Activated T-cell treated with anti-CD3 and anti-CD28 coated beads, Interleukin-2, amount 50 U/mL, for 72 hours (primary cell): ENCODE results near the gene CCDC8. TPM values are rescaled to one million over a fixed set of nuclear protein-coding genes. Genes with fewer than 3 reads are reported as not detected.
"Not testable (repeated sequence)": the region's sequence is repeated elsewhere in the genome, so short reads cannot be mapped to it uniquely, and the experiment has no call there.

Source experiments
- ATAC-seq, 2 donors: fragments of 150-1000 bp; cut with Tn5 transposase; replicated peaks in 1 of 2; 2 replicates each; pipeline ENCODE4 v1.10.0; 2021; ENCODE audit warnings: moderate library complexity in 2 of 2, mild to moderate bottlenecking in 1 of 2
- DNase-seq, 2 donors: peaks; one replicate each; pipeline ENCODE4 v3.0.0; 2021 to 2022; ENCODE audit warnings: mixed read lengths in 1 of 2
- H3K27ac Mint-ChIP-seq: one replicate; pipeline ENCODE4 v1.8.0; 2022; ENCODE audit warnings: mild to moderate bottlenecking, moderate library complexity, mixed read lengths
- H3K27me3 Mint-ChIP-seq: one replicate; pipeline ENCODE4 v1.8.0; 2022; ENCODE audit warnings: low read depth, mixed read lengths
- H3K36me3 Mint-ChIP-seq, 2 donors: one replicate each; pipeline ENCODE4 v1.8.0; 2022; ENCODE audit warnings: mixed read lengths in 2 of 2, mild to moderate bottlenecking in 1 of 2; ENCODE audit not compliant: insufficient read depth in 2 of 2
- H3K4me1 Mint-ChIP-seq: one replicate; pipeline ENCODE4 v1.8.0; 2022; ENCODE audit warnings: low read depth, mixed read lengths
- H3K4me3 Mint-ChIP-seq, 2 donors: one replicate each; pipeline ENCODE4 v1.8.0; 2022; ENCODE audit warnings: mild to moderate bottlenecking in 2 of 2, mixed read lengths in 2 of 2, moderate library complexity in 2 of 2
- H3K9me3 Mint-ChIP-seq, 2 donors: one replicate each; pipeline ENCODE4 v1.8.0; 2022; ENCODE audit warnings: mixed read lengths in 2 of 2
- total RNA-seq, 2 donors: library from RNA; stranded (reverse); gene quantifications; one replicate each; pipeline ENCODE4 v1.2.3, GENCODE V29; 2022

Gene CCDC8
- total RNA-seq, 2 donors from 2014 or later = not detected

GRCh38 chr19:46426035-46426505 lies 12.7 kb upstream of the CCDC8 start:
- Mint-ChIP-seq H3K4me3 (peak overlapping the region; percentile 65 to 78), H3K36me3 (peaks cover 0 to 2% of the 10 kb centered on the region in 2 donors), H3K27ac (no peak overlapping the region), H3K9me3 (no peaks in the 10 kb centered on the region), H3K4me1 (peaks cover 34% of the 10 kb centered on the region), H3K27me3 (peaks cover 82% of the 10 kb centered on the region)
- ATAC-seq (no peak), DNase-seq (no peak)

- ATAC-seq (no peak), DNase-seq (no peak)
- H3K36me3 Mint-ChIP-seq = peaks cover 0 to 2% of the 10 kb centered on the region in 2 donors
- peaks cover 25% of the 10 kb centered on the region for H3K4me1 Mint-ChIP-seq
- H3K9me3 Mint-ChIP-seq = no peaks in the 10 kb centered on the region
- H3K27ac Mint-ChIP-seq = no peak overlapping the region
- no peak overlapping the region for H3K4me3 Mint-ChIP-seq
- peaks cover 67% of the 10 kb centered on the region for H3K27me3 Mint-ChIP-seq
Measured at GRCh38 chr19:46423188-46423587, 9.8 kb upstream of the CCDC8 start.

- Mint-ChIP-seq H3K27me3 (peaks cover 59% of the 10 kb centered on the region), H3K27ac (no peak overlapping the region), H3K4me1 (peaks cover 16% of the 10 kb centered on the region), H3K9me3 (no peaks in the 10 kb centered on the region), H3K36me3 (peaks cover 0 to 2% of the 10 kb centered on the region in 2 donors), H3K4me3 (no peak overlapping the region)
- ATAC-seq = no peak
- DNase-seq = no peak
Measured at GRCh38 chr19:46422344-46422743, 9.0 kb upstream of the CCDC8 start.

- no peaks in the 10 kb centered on the region for H3K9me3 Mint-ChIP-seq
- H3K4me3 Mint-ChIP-seq = no peak overlapping the region
- peaks cover 57% of the 10 kb centered on the region for H3K27me3 Mint-ChIP-seq
- ATAC-seq = no peak
- no peaks in the 10 kb centered on the region for H3K36me3 Mint-ChIP-seq
- no peak for DNase-seq
- no peak overlapping the region for H3K27ac Mint-ChIP-seq
- peaks cover 15% of the 10 kb centered on the region for H3K4me1 Mint-ChIP-seq
Measured at GRCh38 chr19:46420056-46420455, 6.7 kb upstream of the CCDC8 start.

- Mint-ChIP-seq H3K27me3 (peaks cover 69% of the 10 kb centered on the region), H3K4me1 (peaks cover 23% of the 10 kb centered on the region), H3K4me3 (peak overlapping the region; percentile 18 to 52)
- DNase-seq = peak in 1 of 2 donors; percentile 18
- H3K27ac Mint-ChIP-seq, H3K9me3 Mint-ChIP-seq, H3K36me3 Mint-ChIP-seq, ATAC-seq: not testable (repeated sequence)
Measured at GRCh38 chr19:46415804-46416709, 2.7 kb upstream of the CCDC8 start.

GRCh38 chr19:46414899-46415298 lies 1.5 kb upstream of the CCDC8 start:
- H3K27ac Mint-ChIP-seq, H3K9me3 Mint-ChIP-seq, H3K36me3 Mint-ChIP-seq, H3K4me3 Mint-ChIP-seq, DNase-seq, ATAC-seq: not testable (repeated sequence)
- peaks cover 77% of the 10 kb centered on the region for H3K27me3 Mint-ChIP-seq
- peaks cover 23% of the 10 kb centered on the region for H3K4me1 Mint-ChIP-seq

GRCh38 chr19:46412650-46413261 lies 608 bp downstream of the CCDC8 start:
- Mint-ChIP-seq H3K27ac (no peak overlapping the region), H3K27me3 (peaks cover 78% of the 10 kb centered on the region)

GRCh38 chr19:46411925-46412649 lies 1.3 kb downstream of the CCDC8 start:
- Mint-ChIP-seq H3K36me3 (no peaks in the 10 kb centered on the region), H3K27me3 (peaks cover 84% of the 10 kb centered on the region), H3K4me3 (no peak overlapping the region), H3K27ac (no peak overlapping the region), H3K9me3 (no peaks in the 10 kb centered on the region), H3K4me1 (peaks cover 31% of the 10 kb centered on the region)
- no peak for DNase-seq
- ATAC-seq = no peak

More at GRCh38 chr19:46412650-46413261, 608 bp downstream of the CCDC8 start:
- DNase-seq = no peak
- Mint-ChIP-seq H3K4me3 (no peak overlapping the region), H3K9me3 (no peaks in the 10 kb centered on the region), H3K36me3 (no peaks in the 10 kb centered on the region), H3K4me1 (peaks cover 31% of the 10 kb centered on the region)
- no peak for ATAC-seq

- Mint-ChIP-seq H3K4me1 (peaks cover 26% of the 10 kb centered on the region), H3K27me3 (peaks cover 85% of the 10 kb centered on the region), H3K27ac (no peak overlapping the region), H3K9me3 (no peaks in the 10 kb centered on the region), H3K36me3 (no peaks in the 10 kb centered on the region), H3K4me3 (no peak overlapping the region)
- ATAC-seq (no peak), DNase-seq (no peak)
Measured at GRCh38 chr19:46411088-46411924, 2.1 kb downstream of the CCDC8 start.

GRCh38 chr19:46410205-46411087 lies 2.9 kb downstream of the CCDC8 start:
- H3K27me3 Mint-ChIP-seq = peaks cover 78% of the 10 kb centered on the region
- no peaks in the 10 kb centered on the region for H3K36me3 Mint-ChIP-seq
- no peaks in the 10 kb centered on the region for H3K9me3 Mint-ChIP-seq
- ATAC-seq (no peak), DNase-seq (no peak)
- no peak overlapping the region for H3K4me3 Mint-ChIP-seq
- peaks cover 17% of the 10 kb centered on the region for H3K4me1 Mint-ChIP-seq
- H3K27ac Mint-ChIP-seq = no peak overlapping the region

- peaks cover 23% of the 10 kb centered on the region for H3K4me1 Mint-ChIP-seq
- H3K4me3 Mint-ChIP-seq = no peak overlapping the region
- H3K27ac Mint-ChIP-seq = no peak overlapping the region
- ATAC-seq (no peak), DNase-seq (no peak)
- H3K36me3 Mint-ChIP-seq = no peaks in the 10 kb centered on the region
- no peaks in the 10 kb centered on the region for H3K9me3 Mint-ChIP-seq
- peaks cover 73% of the 10 kb centered on the region for H3K27me3 Mint-ChIP-seq
Measured at GRCh38 chr19:46409191-46409590, 4.2 kb downstream of the CCDC8 start.

- no peak for DNase-seq
- Mint-ChIP-seq H3K9me3 (no peaks in the 10 kb centered on the region), H3K27ac (no peak overlapping the region), H3K27me3 (peaks cover 73% of the 10 kb centered on the region), H3K4me1 (peaks cover 29% of the 10 kb centered on the region), H3K36me3 (no peaks in the 10 kb centered on the region), H3K4me3 (no peak overlapping the region)
- no peak for ATAC-seq
Measured at GRCh38 chr19:46408664-46409039, 4.7 kb downstream of the CCDC8 start.
